ENCODE data around the gene FBXO17. TPM values are rescaled to one million over a fixed set of nuclear protein-coding genes. Genes with fewer than 3 reads are reported as not detected.
"Not testable (repeated sequence)": the region's sequence is repeated elsewhere in the genome, so short reads cannot be mapped to it uniquely, and the experiment has no call there.

FBXO17 gene
- polyA plus RNA-seq, 2 donors, result 5.4 to 6.1 TPM

- H3K9me3 ChIP-seq (ENCODE audit: control insufficient read depth in 2 of 2, insufficient read depth in 1 of 2, low read depth in 1 of 2, low read length in 1 of 2), result no peaks in the 10 kb centered on the region
- peak overlapping the region; percentile 29 to 40 for H3K4me3 ChIP-seq (ENCODE audit: low read depth in 1 of 2, low read length in 2 of 2)
- peaks cover 3 to 6% of the 10 kb centered on the region in 2 donors for H3K4me1 ChIP-seq (ENCODE audit: control insufficient read depth in 2 of 2, insufficient read depth in 2 of 2, low read length in 1 of 2)
- no peak overlapping the region for H3K27ac ChIP-seq (ENCODE audit: low read depth in 2 of 2, low read length in 1 of 2)
- WGBS, 2 donors, result 6 to 9% methylated on average over 72 of the region's 72 CpGs
- H3K36me3 ChIP-seq (ENCODE audit: control insufficient read depth in 2 of 2, insufficient read depth in 2 of 2, low read length in 1 of 2), result no peaks in the 10 kb centered on the region
- no peaks in the 10 kb centered on the region for H3K27me3 ChIP-seq (ENCODE audit: control insufficient read depth in 1 of 2, insufficient read depth in 2 of 2, low read length in 2 of 2)
These were observed 25.8 kb downstream of the FBXO17 start for GRCh38 chr19:38949580-38950367.

- Histone ChIP-seq H3K27ac (ENCODE audit: low read depth in 2 of 2, low read length in 1 of 2) (no peak overlapping the region), H3K27me3 (ENCODE audit: control insufficient read depth in 1 of 2, insufficient read depth in 2 of 2, low read length in 2 of 2) (no peaks in the 10 kb centered on the region)
- 86 to 91% methylated on average over 11 of the region's 11 CpGs for WGBS, 2 donors
These were observed 29.1 kb downstream of the FBXO17 start for GRCh38 chr19:38946229-38947010.

GRCh38 chr19:38945562-38946228, 29.8 kb downstream of the FBXO17 start:
- Histone ChIP-seq H3K4me3 (ENCODE audit: low read depth in 1 of 2, low read length in 2 of 2) (no peak overlapping the region), H3K27ac (ENCODE audit: low read depth in 2 of 2, low read length in 1 of 2) (no peak overlapping the region), H3K27me3 (ENCODE audit: control insufficient read depth in 1 of 2, insufficient read depth in 2 of 2, low read length in 2 of 2) (no peaks in the 10 kb centered on the region), H3K4me1 (ENCODE audit: control insufficient read depth in 2 of 2, insufficient read depth in 2 of 2, low read length in 1 of 2) (peaks cover 3 to 6% of the 10 kb centered on the region in 2 donors), H3K36me3 (ENCODE audit: control insufficient read depth in 2 of 2, insufficient read depth in 2 of 2, low read length in 1 of 2) (no peaks in the 10 kb centered on the region), H3K9me3 (ENCODE audit: control insufficient read depth in 2 of 2, insufficient read depth in 1 of 2, low read depth in 1 of 2, low read length in 1 of 2) (no peaks in the 10 kb centered on the region)
- 81 to 90% methylated on average over 3 of the region's 3 CpGs for WGBS, 2 donors

More at GRCh38 chr19:38946229-38947010, 29.1 kb downstream of the FBXO17 start:
- H3K4me1 ChIP-seq (ENCODE audit: control insufficient read depth in 2 of 2, insufficient read depth in 2 of 2, low read length in 1 of 2), result peaks cover 3 to 6% of the 10 kb centered on the region in 2 donors
- H3K36me3 ChIP-seq (ENCODE audit: control insufficient read depth in 2 of 2, insufficient read depth in 2 of 2, low read length in 1 of 2), result no peaks in the 10 kb centered on the region
- H3K4me3 ChIP-seq (ENCODE audit: low read depth in 1 of 2, low read length in 2 of 2), result no peak overlapping the region
- H3K9me3 ChIP-seq (ENCODE audit: control insufficient read depth in 2 of 2, insufficient read depth in 1 of 2, low read depth in 1 of 2, low read length in 1 of 2), result no peaks in the 10 kb centered on the region

- Histone ChIP-seq H3K9me3 (ENCODE audit: control insufficient read depth in 2 of 2, insufficient read depth in 1 of 2, low read depth in 1 of 2, low read length in 1 of 2) (no peaks in the 10 kb centered on the region), H3K27me3 (ENCODE audit: control insufficient read depth in 1 of 2, insufficient read depth in 2 of 2, low read length in 2 of 2) (no peaks in the 10 kb centered on the region), H3K4me3 (ENCODE audit: low read depth in 1 of 2, low read length in 2 of 2) (no peak overlapping the region), H3K4me1 (ENCODE audit: control insufficient read depth in 2 of 2, insufficient read depth in 2 of 2, low read length in 1 of 2) (peaks cover 1 to 3% of the 10 kb centered on the region in 2 donors), H3K36me3 (ENCODE audit: control insufficient read depth in 2 of 2, insufficient read depth in 2 of 2, low read length in 1 of 2) (no peaks in the 10 kb centered on the region), H3K27ac (ENCODE audit: low read depth in 2 of 2, low read length in 1 of 2) (no peak overlapping the region)
- WGBS, 2 donors, result 85 to 93% methylated on average over 11 of the region's 12 CpGs
These were observed 30.5 kb downstream of the FBXO17 start for GRCh38 chr19:38944981-38945506.

GRCh38 chr19:38942471-38943181, 32.9 kb downstream of the FBXO17 start:
- H3K27me3 ChIP-seq (ENCODE audit: control insufficient read depth in 1 of 2, insufficient read depth in 2 of 2, low read length in 2 of 2), result no peaks in the 10 kb centered on the region
- 81 to 82% methylated on average over 20 of the region's 20 CpGs for WGBS, 2 donors
- H3K4me3 ChIP-seq (ENCODE audit: low read depth in 1 of 2, low read length in 2 of 2), result no peak overlapping the region
- no peaks in the 10 kb centered on the region for H3K9me3 ChIP-seq (ENCODE audit: control insufficient read depth in 2 of 2, insufficient read depth in 1 of 2, low read depth in 1 of 2, low read length in 1 of 2)
- H3K27ac ChIP-seq (ENCODE audit: low read depth in 2 of 2, low read length in 1 of 2), result no peak overlapping the region
- no peaks in the 10 kb centered on the region for H3K36me3 ChIP-seq (ENCODE audit: control insufficient read depth in 2 of 2, insufficient read depth in 2 of 2, low read length in 1 of 2)
- no peaks in the 10 kb centered on the region for H3K4me1 ChIP-seq (ENCODE audit: control insufficient read depth in 2 of 2, insufficient read depth in 2 of 2, low read length in 1 of 2)

- Histone ChIP-seq H3K9me3 (ENCODE audit: control insufficient read depth in 2 of 2, insufficient read depth in 1 of 2, low read depth in 1 of 2, low read length in 1 of 2) (no peaks in the 10 kb centered on the region), H3K27ac (ENCODE audit: low read depth in 2 of 2, low read length in 1 of 2) (no peak overlapping the region), H3K4me3 (ENCODE audit: low read depth in 1 of 2, low read length in 2 of 2) (no peak overlapping the region), H3K36me3 (ENCODE audit: control insufficient read depth in 2 of 2, insufficient read depth in 2 of 2, low read length in 1 of 2) (no peaks in the 10 kb centered on the region), H3K27me3 (ENCODE audit: control insufficient read depth in 1 of 2, insufficient read depth in 2 of 2, low read length in 2 of 2) (no peaks in the 10 kb centered on the region), H3K4me1 (ENCODE audit: control insufficient read depth in 2 of 2, insufficient read depth in 2 of 2, low read length in 1 of 2) (no peaks in the 10 kb centered on the region)
- 76 to 80% methylated on average over 2 of the region's 2 CpGs for WGBS, 2 donors
These were observed 33.6 kb downstream of the FBXO17 start for GRCh38 chr19:38941979-38942378.

- H3K36me3 ChIP-seq (ENCODE audit: control insufficient read depth in 2 of 2, insufficient read depth in 2 of 2, low read length in 1 of 2); H3K27ac ChIP-seq (ENCODE audit: low read depth in 2 of 2, low read length in 1 of 2); H3K4me1 ChIP-seq (ENCODE audit: control insufficient read depth in 2 of 2, insufficient read depth in 2 of 2, low read length in 1 of 2); H3K27me3 ChIP-seq (ENCODE audit: control insufficient read depth in 1 of 2, insufficient read depth in 2 of 2, low read length in 2 of 2); H3K4me3 ChIP-seq (ENCODE audit: low read depth in 1 of 2, low read length in 2 of 2); H3K9me3 ChIP-seq (ENCODE audit: control insufficient read depth in 2 of 2, insufficient read depth in 1 of 2, low read depth in 1 of 2, low read length in 1 of 2): not testable (repeated sequence)
- WGBS, 2 donors, result 67 to 79% methylated on average over 5 of the region's 5 CpGs
These were observed 34.1 kb downstream of the FBXO17 start for GRCh38 chr19:38941466-38941865.

- no peak overlapping the region for H3K4me3 ChIP-seq (ENCODE audit: low read depth in 1 of 2, low read length in 2 of 2)
- H3K9me3 ChIP-seq (ENCODE audit: control insufficient read depth in 2 of 2, insufficient read depth in 1 of 2, low read depth in 1 of 2, low read length in 1 of 2), result no peaks in the 10 kb centered on the region
- 58 to 59% methylated on average over 5 of the region's 5 CpGs for WGBS, 2 donors
- no peak overlapping the region for H3K27ac ChIP-seq (ENCODE audit: low read depth in 2 of 2, low read length in 1 of 2)
- no peaks in the 10 kb centered on the region for H3K27me3 ChIP-seq (ENCODE audit: control insufficient read depth in 1 of 2, insufficient read depth in 2 of 2, low read length in 2 of 2)
- H3K36me3 ChIP-seq (ENCODE audit: control insufficient read depth in 2 of 2, insufficient read depth in 2 of 2, low read length in 1 of 2), result no peaks in the 10 kb centered on the region
- no peaks in the 10 kb centered on the region for H3K4me1 ChIP-seq (ENCODE audit: control insufficient read depth in 2 of 2, insufficient read depth in 2 of 2, low read length in 1 of 2)
These were observed 35.6 kb downstream of the FBXO17 start for GRCh38 chr19:38939957-38940356.

- no peaks in the 10 kb centered on the region for H3K9me3 ChIP-seq (ENCODE audit: control insufficient read depth in 2 of 2, insufficient read depth in 1 of 2, low read depth in 1 of 2, low read length in 1 of 2)
- no peak overlapping the region for H3K27ac ChIP-seq (ENCODE audit: low read depth in 2 of 2, low read length in 1 of 2)
- no peaks in the 10 kb centered on the region for H3K27me3 ChIP-seq (ENCODE audit: control insufficient read depth in 1 of 2, insufficient read depth in 2 of 2, low read length in 2 of 2)
- no peak overlapping the region for H3K4me3 ChIP-seq (ENCODE audit: low read depth in 1 of 2, low read length in 2 of 2)
- peaks cover 3 to 5% of the 10 kb centered on the region in 2 donors for H3K4me1 ChIP-seq (ENCODE audit: control insufficient read depth in 2 of 2, insufficient read depth in 2 of 2, low read length in 1 of 2)
- H3K36me3 ChIP-seq (ENCODE audit: control insufficient read depth in 2 of 2, insufficient read depth in 2 of 2, low read length in 1 of 2), result peaks cover 0 to 10% of the 10 kb centered on the region in 2 donors
- WGBS, 2 donors, result 87 to 90% methylated on average over 4 of the region's 4 CpGs
These were observed 42.0 kb downstream of the FBXO17 start for GRCh38 chr19:38933544-38933943.

Measured in esophagus (tissue), 2 donors.